GM12801 (cell line): ENCODE data around the gene TRAPPC13.

Experiments
- TF ChIP-seq, protein P1 (sequence below): IDR thresholded peaks from one replicate; pipeline ENCODE4 v1.5.1; 2011; ENCODE audit warnings: control low read depth; ENCODE audit not compliant: insufficient read length; ENCODE audit errors: extremely low read depth

TRAPPC13 gene

DNA sequence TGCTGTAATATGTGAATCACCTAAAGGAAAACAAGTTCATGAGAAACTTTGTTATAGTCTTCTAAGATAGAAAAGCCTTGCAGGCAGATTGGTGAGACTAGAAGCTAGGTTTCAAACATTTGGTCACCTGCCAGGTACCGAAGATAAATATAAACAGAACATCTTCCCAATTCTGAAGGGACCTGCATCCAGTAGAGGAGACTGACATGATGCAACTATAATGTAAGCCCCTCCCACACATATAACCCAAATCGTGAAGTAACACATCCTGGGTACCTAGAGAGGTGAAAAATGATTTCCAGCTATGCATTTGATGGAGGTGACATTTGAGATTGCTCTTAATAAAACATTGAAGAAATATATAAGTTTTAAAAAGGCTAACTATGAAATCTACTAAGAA is 29.9 kb downstream of the TRAPPC13 start:
- TF ChIP-seq, protein P1, sequence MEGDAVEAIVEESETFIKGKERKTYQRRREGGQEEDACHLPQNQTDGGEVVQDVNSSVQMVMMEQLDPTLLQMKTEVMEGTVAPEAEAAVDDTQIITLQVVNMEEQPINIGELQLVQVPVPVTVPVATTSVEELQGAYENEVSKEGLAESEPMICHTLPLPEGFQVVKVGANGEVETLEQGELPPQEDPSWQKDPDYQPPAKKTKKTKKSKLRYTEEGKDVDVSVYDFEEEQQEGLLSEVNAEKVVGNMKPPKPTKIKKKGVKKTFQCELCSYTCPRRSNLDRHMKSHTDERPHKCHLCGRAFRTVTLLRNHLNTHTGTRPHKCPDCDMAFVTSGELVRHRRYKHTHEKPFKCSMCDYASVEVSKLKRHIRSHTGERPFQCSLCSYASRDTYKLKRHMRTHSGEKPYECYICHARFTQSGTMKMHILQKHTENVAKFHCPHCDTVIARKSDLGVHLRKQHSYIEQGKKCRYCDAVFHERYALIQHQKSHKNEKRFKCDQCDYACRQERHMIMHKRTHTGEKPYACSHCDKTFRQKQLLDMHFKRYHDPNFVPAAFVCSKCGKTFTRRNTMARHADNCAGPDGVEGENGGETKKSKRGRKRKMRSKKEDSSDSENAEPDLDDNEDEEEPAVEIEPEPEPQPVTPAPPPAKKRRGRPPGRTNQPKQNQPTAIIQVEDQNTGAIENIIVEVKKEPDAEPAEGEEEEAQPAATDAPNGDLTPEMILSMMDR = no peak

DNA sequence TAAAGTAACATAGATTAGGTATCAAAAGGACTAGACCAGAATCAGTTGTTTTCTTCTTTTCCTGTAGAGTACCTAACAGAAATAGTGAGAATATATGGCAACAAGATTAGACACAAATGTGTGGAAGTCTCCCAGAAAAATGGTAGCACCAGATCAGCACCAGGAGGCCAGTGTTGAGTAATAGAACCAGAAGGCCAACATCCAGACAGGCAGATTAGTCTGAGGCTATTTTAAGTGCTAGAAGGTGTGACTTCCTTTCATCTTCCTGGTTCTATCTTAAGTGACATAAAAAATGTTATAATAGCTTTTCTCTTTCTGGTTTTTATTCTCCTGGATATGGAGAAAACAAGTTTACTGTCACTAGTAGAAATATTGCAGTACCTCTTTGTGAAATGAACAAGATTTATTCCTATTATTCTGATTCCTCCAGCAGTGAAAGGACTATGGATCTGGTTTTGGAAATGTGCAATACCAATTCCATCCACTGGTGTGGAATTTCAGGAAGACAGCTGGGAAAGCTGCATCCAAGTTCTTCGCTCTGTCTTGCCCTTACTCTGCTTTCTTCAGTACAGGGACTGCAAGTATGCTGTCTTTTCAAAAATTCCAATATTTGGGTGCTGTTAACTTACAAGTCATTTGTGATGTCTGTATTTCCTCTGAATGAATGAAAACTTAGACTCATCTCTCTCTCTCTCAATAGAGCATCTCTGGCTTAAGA is 39.1 kb downstream of the TRAPPC13 start:
- TF ChIP-seq, protein P1 = no peak

DNA sequence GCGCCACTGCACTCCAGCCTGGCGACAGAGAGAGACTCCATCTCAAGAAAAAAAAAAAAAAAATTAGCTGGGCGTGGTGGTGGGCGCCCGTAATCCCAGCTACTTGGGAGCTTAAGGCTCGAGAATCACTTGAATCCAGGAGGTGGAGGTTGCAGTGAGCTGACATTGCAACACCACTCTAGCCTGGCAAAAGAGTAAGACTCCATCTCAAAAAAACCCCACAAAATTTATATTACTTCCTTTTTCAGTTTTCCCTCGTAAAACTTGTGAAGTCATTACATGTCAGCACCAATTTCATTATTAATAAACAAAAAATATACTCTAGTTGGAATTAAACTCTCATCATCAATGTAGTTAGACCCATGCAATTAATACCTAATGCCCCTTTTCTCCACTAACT is 43.9 kb downstream of the TRAPPC13 start:
- TF ChIP-seq, protein P1 = no peak

DNA sequence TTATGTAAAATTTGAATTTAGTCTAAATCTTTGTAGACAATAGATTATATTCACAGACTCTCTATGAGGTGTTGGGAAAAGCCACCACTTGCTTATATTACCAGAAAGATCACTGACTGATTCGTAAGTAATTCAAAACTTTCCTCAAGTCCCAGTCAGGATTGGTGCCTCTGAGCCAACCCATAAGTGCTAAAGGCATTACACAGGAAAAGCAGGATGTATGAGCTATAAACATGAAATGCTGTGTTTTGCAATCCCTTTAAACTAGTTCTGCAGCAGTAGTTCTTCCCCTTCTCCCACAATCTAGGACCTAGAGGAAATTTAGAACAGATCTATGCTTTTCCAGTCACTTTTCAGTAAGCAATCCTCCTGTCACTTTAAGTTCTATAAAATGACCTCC is 48.0 kb downstream of the TRAPPC13 start:
- TF ChIP-seq, protein P1 = no peak

DNA sequence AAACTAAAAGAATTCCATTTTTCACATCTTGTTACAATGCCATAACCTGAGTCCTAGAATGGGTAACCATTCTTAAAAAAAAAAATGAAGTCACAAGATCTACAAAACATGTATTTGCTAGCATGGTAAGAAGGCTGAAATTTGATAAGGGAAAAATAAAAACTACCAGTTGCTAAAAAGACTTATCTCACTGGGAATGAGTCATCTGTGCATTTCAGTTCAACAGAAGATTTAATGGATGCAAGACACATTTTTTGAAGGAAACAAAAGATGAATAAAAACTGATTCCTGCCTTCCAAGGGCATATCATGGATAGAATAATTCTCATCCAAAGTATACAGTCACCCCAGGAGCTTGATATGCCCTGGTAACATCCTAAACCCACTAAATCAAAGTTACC is 49.9 kb downstream of the TRAPPC13 start:
- TF ChIP-seq, protein P1 = no peak

DNA sequence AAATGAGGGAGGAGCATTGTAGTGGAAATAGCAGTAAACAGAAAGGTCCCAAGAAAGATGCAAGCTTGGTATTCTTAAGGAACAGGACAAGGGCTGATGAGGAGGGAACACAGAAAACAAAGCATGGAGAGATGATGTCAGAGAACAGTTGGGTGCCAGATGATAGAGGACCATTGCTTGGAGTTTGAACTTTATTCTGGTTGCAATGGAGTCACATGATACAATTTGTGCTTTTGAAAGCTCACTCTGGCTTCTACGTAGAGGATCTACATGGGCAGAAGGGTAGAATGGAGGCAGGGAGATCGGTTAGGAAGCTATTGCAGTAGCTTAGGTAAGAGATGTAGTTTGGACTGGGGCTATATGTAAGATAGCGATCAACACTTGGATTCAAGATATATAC is 57.3 kb downstream of the TRAPPC13 start:
- TF ChIP-seq, protein P1 = no peak

DNA sequence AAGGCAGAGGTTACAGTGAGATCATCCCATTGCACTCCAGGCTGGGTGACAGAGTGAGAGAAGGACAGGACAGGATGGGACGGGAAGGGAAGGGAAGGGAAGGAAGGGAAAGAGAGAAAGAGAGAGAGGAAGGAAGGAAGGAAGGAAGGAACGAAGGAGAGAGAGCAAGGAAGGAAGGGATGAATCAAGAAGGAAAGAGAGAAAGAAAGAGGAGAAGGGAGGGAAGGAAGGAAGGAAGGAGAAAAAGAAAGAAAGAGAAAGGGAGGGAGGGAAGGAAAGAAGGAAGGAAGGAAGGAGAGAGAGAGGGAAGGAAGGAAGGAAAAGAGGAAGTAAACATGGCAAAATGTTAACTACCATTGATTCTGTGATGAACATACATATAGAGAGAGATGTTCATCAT is 68.3 kb downstream of the TRAPPC13 start:
- TF ChIP-seq, protein P1 = no peak
